ENCODE data around the gene NAGA.

Gene NAGA

GRCh38 chr22:42018224-42018623 lies 52.4 kb downstream of the NAGA start:
- Histone ChIP-seq H2AFZ (ENCODE audit: low read depth, low read length, severe bottlenecking) (no peak overlapping the region), H3K9me2 (replicated peaks; ENCODE audit: insufficient read depth, low read length) (no peaks in the 10 kb centered on the region)

DNA sequence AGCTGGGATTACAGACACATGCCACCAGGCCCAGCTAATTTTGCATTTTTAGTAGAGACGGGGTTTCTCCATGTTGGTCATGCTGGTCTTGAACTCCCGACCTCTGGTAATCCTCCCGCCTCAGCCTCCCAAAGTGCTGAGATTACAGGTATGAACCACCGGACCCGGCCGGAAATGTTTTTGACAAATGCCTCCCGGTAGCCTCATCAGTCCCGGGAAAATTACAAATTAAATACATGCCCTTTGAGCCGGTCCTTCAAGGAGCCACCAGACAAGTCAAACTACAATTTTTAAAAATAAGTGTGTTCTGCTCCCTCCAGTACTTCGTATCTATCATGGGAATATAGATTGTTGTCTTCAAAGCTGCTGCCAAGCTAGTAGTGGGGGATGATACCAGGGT lies 54.5 kb downstream of the NAGA start:
- Histone ChIP-seq H3F3A (ENCODE audit: insufficient read depth) (no peaks in the 10 kb centered on the region), H3K36me3 (ENCODE audit: low read length) (no peaks in the 10 kb centered on the region), H3K9ac (ENCODE audit: low read length) (no peak overlapping the region), H3K27ac (ENCODE audit: low read depth, low read length) (no peak overlapping the region), H3K9me3 (ENCODE audit: insufficient read depth, low read length) (no peaks in the 10 kb centered on the region), H3K4me3 (ENCODE audit: insufficient read depth, low read length, poor library complexity, severe bottlenecking) (no peak overlapping the region), H3K9me2 (replicated peaks; ENCODE audit: insufficient read depth, low read length) (no peaks in the 10 kb centered on the region), H2AFZ (ENCODE audit: low read depth, low read length, severe bottlenecking) (no peak overlapping the region), H3K79me2 (ENCODE audit: insufficient read depth, low read length) (no peaks in the 10 kb centered on the region), H3K27me3 (ENCODE audit: low read length) (no peaks in the 10 kb centered on the region), H3K4me2 (ENCODE audit: low read depth, low read length, poor library complexity, severe bottlenecking) (no peak overlapping the region), H4K20me1 (ENCODE audit: low read depth, low read length) (no peaks in the 10 kb centered on the region)
- no peak for TF ChIP-seq EZH2phosphoT487 (conservative IDR thresholded peaks at IDR 0.05; ENCODE audit: low read length)
- TF ChIP-seq, protein P1, sequence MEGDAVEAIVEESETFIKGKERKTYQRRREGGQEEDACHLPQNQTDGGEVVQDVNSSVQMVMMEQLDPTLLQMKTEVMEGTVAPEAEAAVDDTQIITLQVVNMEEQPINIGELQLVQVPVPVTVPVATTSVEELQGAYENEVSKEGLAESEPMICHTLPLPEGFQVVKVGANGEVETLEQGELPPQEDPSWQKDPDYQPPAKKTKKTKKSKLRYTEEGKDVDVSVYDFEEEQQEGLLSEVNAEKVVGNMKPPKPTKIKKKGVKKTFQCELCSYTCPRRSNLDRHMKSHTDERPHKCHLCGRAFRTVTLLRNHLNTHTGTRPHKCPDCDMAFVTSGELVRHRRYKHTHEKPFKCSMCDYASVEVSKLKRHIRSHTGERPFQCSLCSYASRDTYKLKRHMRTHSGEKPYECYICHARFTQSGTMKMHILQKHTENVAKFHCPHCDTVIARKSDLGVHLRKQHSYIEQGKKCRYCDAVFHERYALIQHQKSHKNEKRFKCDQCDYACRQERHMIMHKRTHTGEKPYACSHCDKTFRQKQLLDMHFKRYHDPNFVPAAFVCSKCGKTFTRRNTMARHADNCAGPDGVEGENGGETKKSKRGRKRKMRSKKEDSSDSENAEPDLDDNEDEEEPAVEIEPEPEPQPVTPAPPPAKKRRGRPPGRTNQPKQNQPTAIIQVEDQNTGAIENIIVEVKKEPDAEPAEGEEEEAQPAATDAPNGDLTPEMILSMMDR (IDR thresholded peaks at IDR 0.05; ENCODE audit: insufficient read depth, low read length, poor library complexity, severe bottlenecking) = no peak

More at GRCh38 chr22:42018224-42018623, 52.4 kb downstream of the NAGA start:
- TF ChIP-seq, protein P1 (IDR thresholded peaks at IDR 0.05; ENCODE audit: insufficient read depth, low read length, poor library complexity, severe bottlenecking) = no peak
- no peak for TF ChIP-seq EZH2phosphoT487 (conservative IDR thresholded peaks at IDR 0.05; ENCODE audit: low read length)
- H3K79me2 ChIP-seq (ENCODE audit: insufficient read depth, low read length) = no peaks in the 10 kb centered on the region
- no peaks in the 10 kb centered on the region for H4K20me1 ChIP-seq (ENCODE audit: low read depth, low read length)
- no peak overlapping the region for H3K9ac ChIP-seq (ENCODE audit: low read length)
- no peaks in the 10 kb centered on the region for H3K27me3 ChIP-seq (ENCODE audit: low read length)
- H3K36me3 ChIP-seq (ENCODE audit: low read length) = no peaks in the 10 kb centered on the region
- no peak overlapping the region for H3K4me3 ChIP-seq (ENCODE audit: insufficient read depth, low read length, poor library complexity, severe bottlenecking)
- no peak overlapping the region for H3K4me2 ChIP-seq (ENCODE audit: low read depth, low read length, poor library complexity, severe bottlenecking)
- H3F3A ChIP-seq (ENCODE audit: insufficient read depth) = no peaks in the 10 kb centered on the region
- H3K9me3 ChIP-seq (ENCODE audit: insufficient read depth, low read length) = no peaks in the 10 kb centered on the region
- no peak overlapping the region for H3K27ac ChIP-seq (ENCODE audit: low read depth, low read length)

DNA sequence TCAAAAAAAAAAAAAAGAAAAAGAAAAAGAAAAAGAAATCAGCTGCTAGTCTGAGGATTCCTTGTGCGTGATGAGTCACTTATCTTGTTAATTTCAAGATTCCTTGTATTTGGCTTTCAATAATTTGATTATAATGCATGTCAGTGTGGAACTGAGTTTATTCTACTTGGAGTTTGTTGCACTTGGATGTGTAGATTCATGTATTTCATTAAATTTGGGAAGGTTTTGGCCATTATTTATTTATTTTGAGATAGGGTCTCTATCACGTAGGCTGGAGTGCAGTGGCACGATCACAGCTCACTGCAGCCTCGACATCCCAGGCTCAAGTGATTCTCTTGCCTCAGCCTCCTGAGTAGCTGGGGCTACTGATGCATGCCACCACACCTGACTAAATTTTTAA lies 57.2 kb downstream of the NAGA start:
- Histone ChIP-seq H3K9me3 (ENCODE audit: insufficient read depth, low read length) (peaks cover 16% of the 10 kb centered on the region; the same call in 1 of the 2 replicates), H3K9me2 (replicated peaks; ENCODE audit: insufficient read depth, low read length) (no peaks in the 10 kb centered on the region), H3K27ac (ENCODE audit: low read depth, low read length) (no peak overlapping the region), H3K27me3 (ENCODE audit: low read length) (no peaks in the 10 kb centered on the region), H3K9ac (ENCODE audit: low read length) (no peak overlapping the region), H3K79me2 (ENCODE audit: insufficient read depth, low read length) (no peaks in the 10 kb centered on the region), H4K20me1 (ENCODE audit: low read depth, low read length) (no peaks in the 10 kb centered on the region), H3K4me3 (ENCODE audit: insufficient read depth, low read length, poor library complexity, severe bottlenecking) (no peak overlapping the region), H3K4me2 (ENCODE audit: low read depth, low read length, poor library complexity, severe bottlenecking) (no peak overlapping the region), H3K36me3 (ENCODE audit: low read length) (no peaks in the 10 kb centered on the region), H3F3A (ENCODE audit: insufficient read depth) (no peaks in the 10 kb centered on the region), H2AFZ (ENCODE audit: low read depth, low read length, severe bottlenecking) (no peak overlapping the region)
- TF ChIP-seq, protein P1 (IDR thresholded peaks at IDR 0.05; ENCODE audit: insufficient read depth, low read length, poor library complexity, severe bottlenecking) = no peak
- TF ChIP-seq EZH2phosphoT487 (conservative IDR thresholded peaks at IDR 0.05; ENCODE audit: low read length) = no peak
